Heart right ventricle (tissue), 16 donors: ENCODE data around the gene LNPK. TPM values are rescaled to one million over a fixed set of nuclear protein-coding genes. Genes with fewer than 3 reads are reported as not detected.

ENCODE experiments used
- ATAC-seq, 8 donors: fragments of 200-7000 bp; cut with Tn5 transposase; one replicate each; pipeline ENCODE4 v1.9.1; 2020; ENCODE audit warnings: mild to moderate bottlenecking in 8 of 8, moderate library complexity in 8 of 8, moderate number of reproducible peaks in 1 of 8
- DNase-seq, 2 donors: peaks; one replicate each; pipeline ENCODE4 v3.0.0-alpha.2; 2020
- H3K27ac ChIP-seq, 10 donors: fragments of 200-600 bp; sonication (generic) in 2 of 10; one replicate each; pipeline versions ENCODE4 v1.5.0 to v1.8.0; 2020 to 2022; ENCODE audit warnings: mild to moderate bottlenecking in 3 of 10
- H3K27me3 ChIP-seq, 7 donors: fragments of 200-600 bp; one replicate each; pipeline ENCODE4 v1.8.0; 2021 to 2022; ENCODE audit warnings: mild to moderate bottlenecking in 2 of 7
- H3K36me3 ChIP-seq, 9 donors: fragments of 200-600 bp; sonication (generic) in 1 of 9; one replicate each; pipeline versions ENCODE4 v1.5.0 to v1.8.0; 2020 to 2022; ENCODE audit warnings: mild to moderate bottlenecking in 2 of 9
- H3K4me1 ChIP-seq, 9 donors: fragments of 200-600 bp; sonication (generic) in 1 of 9; one replicate each; pipeline versions ENCODE4 v1.5.0 to v1.8.0; 2020 to 2022; ENCODE audit warnings: mild to moderate bottlenecking in 4 of 9
- H3K4me3 ChIP-seq, 10 donors: fragments of 200-600 bp; sonication (generic) in 2 of 10; one replicate each; pipeline versions ENCODE4 v1.5.0 to v1.8.0; 2020 to 2022; ENCODE audit warnings: mild to moderate bottlenecking in 7 of 10, moderate library complexity in 2 of 10
- H3K9me3 ChIP-seq, 11 donors: fragments of 200-600 bp in 10 of 11; sonication (generic) in 2 of 11; one replicate each; pipeline versions ENCODE4 v1.5.0 to v1.8.0; 2013 to 2022; ENCODE audit warnings: mild to moderate bottlenecking in 2 of 11, control low read depth in 1 of 11, moderate library complexity in 1 of 11
- WGBS, 2 donors: extraction: QIAGEN DNeasy Blood & Tissue Kit; methylation state at CpG; one replicate each; pipeline ENCODE4 v1.1.7; 2013; ENCODE audit warnings: inconsistent platforms in 1 of 2; 5-methylcytosine and 5-hydroxymethylcytosine counted together
- intact Hi-C, 10 donors: fragments of 100-400 bp; cut with DNase I; formaldehyde crosslinking; loops; one replicate each; pipeline versions ENCODE4 v1.11.1 to v1.14.2; 2022
- polyA plus RNA-seq, 2 donors: library from polyadenylated mRNA; stranded (reverse); fragments of 200-250 nt; gene quantifications; one replicate each; pipeline ENCODE4 v1.2.3, GENCODE V29; 2013
- total RNA-seq, 10 donors: library from RNA; stranded (reverse); fragmentation: NEBNext Ultra II Directional in 3 of 10; extraction: Animal tissue kit (Norgen Biotek cat#: 25700) in 3 of 10; gene quantifications; one replicate each; pipeline versions ENCODE4 v1.2.1 to v1.2.4, GENCODE V29; 2021 to 2023
- TF ChIP-seq, protein P1 (sequence below), 9 donors: fragments of 200-600 bp; sonication (generic) in 2 of 9; IDR thresholded peaks; one replicate each; pipeline versions ENCODE4 v1.5.0 to v1.8.0; 2021 to 2022; ENCODE audit warnings: antibody characterized with exemption in 9 of 9, mild to moderate bottlenecking in 5 of 9, moderate library complexity in 1 of 9
- donor health status: Arrhythmogenic right ventricular cardiomyopathy.
- donor health status: ischemic (EF 13 %, LVEDD 7.1; RV severe dilation, severe dysfunction).
- donor health status: healthy with polysubstance abuse.
- donor health status: DM: no; HTN: yes; CAD: no.
- donor health status: DM: no; HTN: no; CAD: no.
- donor health status: ischemic (EF 25% LVEDD 6.9; RV normal size, moderate dysfunction).
- donor health status: ischemic (EF 25% LVEDD 5.7; RV mildly dilated, moderate dysfunction).
- donor health status: healthy.
- donor health status: DM: yes; HTN: yes; CAD: no.
- donor health status: Ischemic cardiomyopathy.
- donor health status: ischemic (EF 35%, LVEDD 5.7; RV mildly dilated, moderate dysfunction).
- donor health status: nonischemic (EF 11% LVEDD 7.7; RV severe dilation, severe dysfunction).
- donor health status: DM: yes; HTN: yes; CAD: no.
- donor health status: PGD.
- donor health status: ischemic (EF 29% LVEDD 5.4; RV normal size, mild dysfunction).
- donor health status: nonischemic (EF 23%, LVEDD 6.1; RV moderate dilation, normal function).

Gene LNPK
- total and polyA plus RNA-seq, 12 donors, result 4.9 to 51.3 (median 32.5) TPM

DNA sequence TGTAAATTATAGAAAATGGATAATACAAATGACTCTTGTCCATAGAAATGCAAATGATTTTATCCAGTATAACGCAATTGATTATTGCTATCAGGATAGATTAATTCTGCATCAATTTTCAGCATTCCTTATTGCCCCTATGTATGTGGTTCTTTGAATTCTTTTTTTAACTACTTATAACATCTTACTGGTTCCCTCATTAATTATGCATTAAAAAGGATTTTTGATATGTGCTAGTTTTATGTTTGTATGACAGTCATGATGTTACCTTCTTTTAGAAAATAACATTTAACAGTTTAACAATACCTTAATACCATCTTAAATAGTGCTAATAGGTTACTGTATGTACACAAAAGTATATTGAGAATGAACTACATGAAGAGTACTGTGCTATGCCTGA is 20.0 kb upstream of the LNPK start:
- intact Hi-C loops, result no loop called here
- TF ChIP-seq, protein P1, sequence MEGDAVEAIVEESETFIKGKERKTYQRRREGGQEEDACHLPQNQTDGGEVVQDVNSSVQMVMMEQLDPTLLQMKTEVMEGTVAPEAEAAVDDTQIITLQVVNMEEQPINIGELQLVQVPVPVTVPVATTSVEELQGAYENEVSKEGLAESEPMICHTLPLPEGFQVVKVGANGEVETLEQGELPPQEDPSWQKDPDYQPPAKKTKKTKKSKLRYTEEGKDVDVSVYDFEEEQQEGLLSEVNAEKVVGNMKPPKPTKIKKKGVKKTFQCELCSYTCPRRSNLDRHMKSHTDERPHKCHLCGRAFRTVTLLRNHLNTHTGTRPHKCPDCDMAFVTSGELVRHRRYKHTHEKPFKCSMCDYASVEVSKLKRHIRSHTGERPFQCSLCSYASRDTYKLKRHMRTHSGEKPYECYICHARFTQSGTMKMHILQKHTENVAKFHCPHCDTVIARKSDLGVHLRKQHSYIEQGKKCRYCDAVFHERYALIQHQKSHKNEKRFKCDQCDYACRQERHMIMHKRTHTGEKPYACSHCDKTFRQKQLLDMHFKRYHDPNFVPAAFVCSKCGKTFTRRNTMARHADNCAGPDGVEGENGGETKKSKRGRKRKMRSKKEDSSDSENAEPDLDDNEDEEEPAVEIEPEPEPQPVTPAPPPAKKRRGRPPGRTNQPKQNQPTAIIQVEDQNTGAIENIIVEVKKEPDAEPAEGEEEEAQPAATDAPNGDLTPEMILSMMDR (IDR thresholded peaks at IDR 0.05), result no peak
- ATAC-seq, result no peak

DNA sequence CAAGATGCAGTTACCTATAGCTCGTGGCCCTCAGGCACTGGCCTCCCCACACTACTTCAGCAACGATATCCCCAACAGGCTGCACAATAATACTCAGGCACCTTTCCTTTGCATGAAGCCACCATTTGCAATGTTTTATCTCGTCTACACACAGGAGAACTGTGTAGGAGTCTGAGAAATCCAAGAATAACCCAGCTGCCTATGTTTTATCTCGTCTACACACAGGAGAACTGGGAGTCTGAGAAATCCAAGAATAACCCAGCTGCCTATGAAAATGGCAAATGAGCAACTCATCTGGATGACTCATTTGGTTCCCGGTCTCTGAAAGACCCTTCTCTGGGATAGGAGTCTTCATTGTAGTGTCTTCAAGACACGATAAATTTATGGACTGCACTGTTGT is 18.3 kb upstream of the LNPK start:
- H3K9me3 ChIP-seq, result no peaks in the 10 kb centered on the region
- H3K27ac ChIP-seq, result no peak overlapping the region
- DNase-seq (no peak), ATAC-seq (no peak)
- H3K4me1 ChIP-seq, result no peaks in the 10 kb centered on the region
- TF ChIP-seq, protein P1 (IDR thresholded peaks at IDR 0.05), result no peak
- WGBS, 2 donors, result 71 to 74% methylated on average over 6 of the region's 6 CpGs
- peaks cover 0 to 37% (median 11%) of the 10 kb centered on the region in 7 donors for H3K27me3 ChIP-seq
- intact Hi-C loops, result no loop called here
- H3K4me3 ChIP-seq, result no peak overlapping the region
- no peaks in the 10 kb centered on the region for H3K36me3 ChIP-seq

More for the DNA sequence above, 20.0 kb upstream of the LNPK start:
- Histone ChIP-seq H3K27ac (no peak overlapping the region), H3K36me3 (no peaks in the 10 kb centered on the region), H3K9me3 (no peaks in the 10 kb centered on the region), H3K27me3 (peaks cover 0 to 51% (median 23%) of the 10 kb centered on the region in 7 donors), H3K4me3 (no peak overlapping the region), H3K4me1 (no peaks in the 10 kb centered on the region)
- 93 to 96% methylated on average over 1 of the region's 1 CpG for WGBS, 2 donors
- no peak for DNase-seq

DNA sequence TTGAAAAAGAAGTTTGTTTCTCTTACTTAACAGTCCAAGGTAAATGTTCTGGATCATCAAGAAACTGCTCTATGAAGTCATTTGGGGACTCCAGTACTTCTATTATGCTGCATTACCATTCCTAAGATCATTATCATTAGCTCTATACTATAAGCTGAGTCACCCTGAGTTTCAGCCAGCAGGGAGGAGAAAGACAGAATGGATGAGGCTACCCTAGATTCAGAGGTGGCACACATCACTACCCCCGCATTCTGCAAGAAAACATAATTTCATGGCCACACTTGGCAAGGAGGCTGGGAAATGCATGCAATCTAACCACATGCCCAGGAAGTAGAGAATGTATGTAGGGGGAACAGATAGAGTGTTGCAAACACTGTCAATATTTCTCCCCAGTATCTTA is 16.6 kb upstream of the LNPK start:
- DNase-seq (no peak), ATAC-seq (no peak)
- Histone ChIP-seq H3K27me3 (peaks cover 0 to 22% (median 6%) of the 10 kb centered on the region in 7 donors), H3K4me1 (no peaks in the 10 kb centered on the region), H3K9me3 (no peaks in the 10 kb centered on the region), H3K36me3 (no peaks in the 10 kb centered on the region), H3K4me3 (no peak overlapping the region), H3K27ac (no peak overlapping the region)
- TF ChIP-seq, protein P1 (IDR thresholded peaks at IDR 0.05), result no peak
- 89 to 90% methylated on average over 1 of the region's 1 CpG for WGBS, 2 donors
- intact Hi-C loops, result no loop called here

DNA sequence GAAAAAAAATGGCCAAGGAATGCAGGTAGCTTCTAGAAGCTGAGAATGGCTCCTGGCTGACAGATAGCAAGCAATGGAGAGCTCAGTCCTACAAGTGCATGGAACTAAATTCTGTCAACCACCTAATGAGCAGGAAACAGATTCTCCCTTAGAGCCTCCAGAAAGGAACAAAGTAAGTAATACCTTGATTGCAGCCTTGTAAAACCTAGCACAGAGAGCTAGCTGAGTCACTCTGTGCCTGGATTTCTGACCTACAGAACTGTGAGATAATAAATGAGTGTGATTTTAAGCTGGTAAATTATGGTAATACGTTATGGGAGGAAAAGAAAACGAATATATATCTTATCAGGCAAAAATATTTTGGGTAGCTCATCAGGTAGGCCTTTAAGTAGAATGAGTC is 7.4 kb upstream of the LNPK start:
- Histone ChIP-seq H3K27ac (no peak overlapping the region), H3K36me3 (no peaks in the 10 kb centered on the region), H3K4me1 (peaks cover 0 to 3% (median 0%) of the 10 kb centered on the region in 9 donors), H3K4me3 (no peak overlapping the region), H3K9me3 (no peaks in the 10 kb centered on the region), H3K27me3 (no peaks in the 10 kb centered on the region)
- WGBS, 2 donors, result 73 to 84% methylated on average over 2 of the region's 2 CpGs
- ATAC-seq (no peak), DNase-seq (no peak)
- TF ChIP-seq, protein P1 (IDR thresholded peaks at IDR 0.05), result no peak
- intact Hi-C loops, result no loop called here
